ENCODE data around the gene RICTOR. TPM values are rescaled to one million over a fixed set of nuclear protein-coding genes. Genes with fewer than 3 reads are reported as not detected.

The RICTOR gene
- polyA plus RNA-seq, 2 of the 4 experiments (the other 2 are of a cell fraction), result 6.5 to 28.5 TPM

- ATAC-seq, result no peak
- Histone ChIP-seq H3K4me3 (no peak overlapping the region), H3K4me1 (peaks cover 32% of the 10 kb centered on the region), H3K27ac (no peak overlapping the region), H3K9me3 (peaks cover 6% of the 10 kb centered on the region; the same call in 1 of the 3 replicates), H3K4me2 (no peak overlapping the region)
- ChIA-PET CTCF (interaction anchor here (0.6 kb wide), 1 partner anchor 18 kb away, joined by 4 read pairs; no protein-coding TSS in a partner anchor), POLR2A (no interaction called here)
- FAIRE-seq, result no peak
- 93% methylated on average over 4 of the region's 4 CpGs for WGBS (ENCODE audit: missing lambda C conversion rate)
- no peak for TF ChIP-seq ELK1 (IDR thresholded peaks at IDR 0.05; ENCODE audit: low read depth, low read length)
- TF ChIP-seq PBX3 (IDR thresholded peaks at IDR 0.05), result no peak
- no peak for TF ChIP-seq CHD2 (IDR thresholded peaks at IDR 0.05; ENCODE audit: low read length, partially characterized antibody)
- TF ChIP-seq EHF (CRISPR knock-in tag; IDR thresholded peaks at IDR 0.05), result no peak
- TF ChIP-seq POLR2A (IDR thresholded peaks at IDR 0.05; ENCODE audit: low read length), result no peak
- TF ChIP-seq REST (IDR thresholded peaks at IDR 0.05), result no peak
- no peak for TF ChIP-seq ZSCAN20 (CRISPR knock-in tag; IDR thresholded peaks at IDR 0.05)
- TF ChIP-seq KDM5A (IDR thresholded peaks at IDR 0.05), result no peak
- no peak for TF ChIP-seq HOXA7 (CRISPR knock-in tag; IDR thresholded peaks at IDR 0.05)
- no peak for TF ChIP-seq NPAS2 (CRISPR knock-in tag; IDR thresholded peaks at IDR 0.05; ENCODE audit: borderline replicate concordance)
- no peak for TF ChIP-seq ZFP36 (IDR thresholded peaks at IDR 0.05; ENCODE audit: borderline replicate concordance, partially characterized antibody)
- TF ChIP-seq HOXB13 (CRISPR knock-in tag; IDR thresholded peaks at IDR 0.05; ENCODE audit: low read depth), result no peak
- no peak for TF ChIP-seq USF2 (IDR thresholded peaks at IDR 0.05)
- no peak for TF ChIP-seq SMC3 (IDR thresholded peaks at IDR 0.05)
- TF ChIP-seq PHF8 (IDR thresholded peaks at IDR 0.05; ENCODE audit: borderline replicate concordance, low read depth), result no peak
- no peak for TF ChIP-seq BCL3 (IDR thresholded peaks at IDR 0.05)
- no peak for DNase-seq (ENCODE audit: low read depth in 1 of 2, low spot score in 1 of 2)
Measured at GRCh38 chr5:39022151-39022550, 52.0 kb downstream of the RICTOR start.

GRCh38 chr5:39021413-39021812 lies 52.8 kb downstream of the RICTOR start:
- ATAC-seq (no peak; a peak in 1 of 6 replicates), FAIRE-seq (no peak), DNase-seq (ENCODE audit: low read depth in 1 of 2, low spot score in 1 of 2) (peak in 1 of 2 experiments; percentile 22)
- WGBS (ENCODE audit: missing lambda C conversion rate), result 29% methylated on average over 1 of the region's 1 CpG
- peaks cover 40% of the 10 kb centered on the region for H3K4me1 ChIP-seq
- 0 out of 6 replicates have a peak overlapping the region, but pooled peaks of 1 of the 2 experiments have one; percentile 2 for H3K27ac ChIP-seq
- ChIA-PET POLR2A (no interaction called here), CTCF (no interaction called here)
- H3K4me3 ChIP-seq, result no peak overlapping the region
- no peak overlapping the region for H3K4me2 ChIP-seq
- peaks cover 3% of the 10 kb centered on the region; the same call in 1 of the 3 replicates for H3K9me3 ChIP-seq
- TF ChIP-seq ATOH8 (CRISPR knock-in tag; IDR thresholded peaks at IDR 0.05; ENCODE audit: low read depth) (no peak), CHD4 (IDR thresholded peaks at IDR 0.05; ENCODE audit: borderline replicate concordance) (no peak), BHLHE40 (IDR thresholded peaks at IDR 0.05; ENCODE audit: low read depth, low read length) (no peak), EP300 (IDR thresholded peaks at IDR 0.05) (no peak), E2F6 (IDR thresholded peaks at IDR 0.05; ENCODE audit: borderline replicate concordance, low read depth) (no peak), GATA3 (IDR thresholded peaks at IDR 0.05; ENCODE audit: borderline replicate concordance) (no peak), SMC3 (IDR thresholded peaks at IDR 0.05) (no peak), HEYL (CRISPR knock-in tag; IDR thresholded peaks at IDR 0.05) (no peak), RCOR1 (IDR thresholded peaks at IDR 0.05; ENCODE audit: low read depth, low read length) (no peak), RFX5 (IDR thresholded peaks at IDR 0.05) (no peak)
